ENCODE measurements around the gene SNN. TPM values are rescaled to one million over a fixed set of nuclear protein-coding genes. Genes with fewer than 3 reads are reported as not detected.

Gene SNN
- total RNA-seq, 6 experiments from 2014 or later, result 3.5 to 7.9 (median 5.6) TPM

GRCh38 chr16:11682655-11683096, 14.4 kb downstream of the SNN start:
- Histone ChIP-seq H3K36me3 (peaks cover 10 to 77% (median 42%) of the 10 kb centered on the region in 4 donors), H3K9me3 (no peaks in the 10 kb centered on the region), H3K4me1 (peaks cover 0 to 22% (median 0%) of the 10 kb centered on the region in 4 donors), H3K27me3 (no peaks in the 10 kb centered on the region), H3K27ac (no peak overlapping the region), H3K4me3 (no peak overlapping the region)
- TF ChIP-seq, protein P1, sequence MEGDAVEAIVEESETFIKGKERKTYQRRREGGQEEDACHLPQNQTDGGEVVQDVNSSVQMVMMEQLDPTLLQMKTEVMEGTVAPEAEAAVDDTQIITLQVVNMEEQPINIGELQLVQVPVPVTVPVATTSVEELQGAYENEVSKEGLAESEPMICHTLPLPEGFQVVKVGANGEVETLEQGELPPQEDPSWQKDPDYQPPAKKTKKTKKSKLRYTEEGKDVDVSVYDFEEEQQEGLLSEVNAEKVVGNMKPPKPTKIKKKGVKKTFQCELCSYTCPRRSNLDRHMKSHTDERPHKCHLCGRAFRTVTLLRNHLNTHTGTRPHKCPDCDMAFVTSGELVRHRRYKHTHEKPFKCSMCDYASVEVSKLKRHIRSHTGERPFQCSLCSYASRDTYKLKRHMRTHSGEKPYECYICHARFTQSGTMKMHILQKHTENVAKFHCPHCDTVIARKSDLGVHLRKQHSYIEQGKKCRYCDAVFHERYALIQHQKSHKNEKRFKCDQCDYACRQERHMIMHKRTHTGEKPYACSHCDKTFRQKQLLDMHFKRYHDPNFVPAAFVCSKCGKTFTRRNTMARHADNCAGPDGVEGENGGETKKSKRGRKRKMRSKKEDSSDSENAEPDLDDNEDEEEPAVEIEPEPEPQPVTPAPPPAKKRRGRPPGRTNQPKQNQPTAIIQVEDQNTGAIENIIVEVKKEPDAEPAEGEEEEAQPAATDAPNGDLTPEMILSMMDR (IDR thresholded peaks at IDR 0.05), result no peak
- no peak for TF ChIP-seq POLR2A (IDR thresholded peaks at IDR 0.05)
- 66% methylated on average over 5 of the region's 5 CpGs for whole genome bisulfite sequencing (ENCODE audit: insufficient coverage, low coverage, low lambda C conversion rate, missing lambda C conversion rate)
- intact Hi-C loops (cut with DNase I), result no loop called here
- DNase-seq (no peak), ATAC-seq (no peak)

GRCh38 chr16:11683145-11683544, 14.9 kb downstream of the SNN start:
- DNase-seq, result peak in 1 of 3 donors; percentile 27
- no peaks in the 10 kb centered on the region for H3K27me3 ChIP-seq
- WGBS (ENCODE audit: insufficient coverage, low coverage, low lambda C conversion rate, missing lambda C conversion rate), result 92% methylated on average over 11 of the region's 11 CpGs
- no peaks in the 10 kb centered on the region for H3K9me3 ChIP-seq
- peaks cover 14 to 77% (median 47%) of the 10 kb centered on the region in 4 donors for H3K36me3 ChIP-seq
- no peak for ATAC-seq
- H3K4me1 ChIP-seq, result peaks cover 0 to 18% (median 0%) of the 10 kb centered on the region in 4 donors
- H3K27ac ChIP-seq, result no peak overlapping the region
- H3K4me3 ChIP-seq, result no peak overlapping the region
- intact Hi-C loops (cut with DNase I), result no loop called here
- TF ChIP-seq, protein P1 (IDR thresholded peaks at IDR 0.05), result no peak
- no peak for TF ChIP-seq POLR2A (IDR thresholded peaks at IDR 0.05)

DNA sequence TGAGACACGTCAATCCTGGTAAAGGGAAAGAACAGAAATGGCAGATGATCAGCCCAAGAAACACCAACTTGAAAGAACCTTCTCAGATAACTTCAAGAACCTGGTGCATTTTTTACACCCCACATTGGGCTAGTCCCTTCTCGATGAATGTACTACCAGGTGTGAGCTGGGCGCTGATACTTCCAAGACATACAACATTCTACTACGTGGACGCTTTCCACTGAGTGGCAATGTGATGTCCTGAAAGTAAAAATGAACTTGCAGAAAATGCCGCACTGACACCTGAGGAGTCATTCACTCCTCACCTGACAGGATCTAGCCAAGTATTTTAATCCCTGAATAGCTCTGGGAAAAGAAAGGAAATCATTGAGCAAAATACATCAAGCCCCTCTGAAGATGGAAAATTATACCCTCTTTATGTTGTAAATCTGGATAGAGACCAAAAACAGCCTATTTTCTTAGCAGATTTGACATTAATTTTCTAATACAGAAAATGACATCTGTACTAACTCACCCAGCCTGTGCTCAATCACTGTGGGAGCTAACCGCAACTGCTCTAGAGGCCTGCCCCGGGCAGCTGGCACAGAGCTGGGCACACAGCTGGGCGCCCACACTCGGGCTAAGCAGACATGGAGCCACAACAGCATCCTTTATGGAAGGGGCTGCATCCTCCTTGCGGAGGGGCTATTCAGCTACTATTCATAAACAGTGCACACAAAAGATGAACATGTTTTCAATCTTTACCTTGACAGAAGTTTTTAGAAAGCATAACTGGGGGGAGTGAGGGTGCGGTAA, 16.2 kb downstream of the SNN start:
- TF ChIP-seq POLR2A (IDR thresholded peaks at IDR 0.05), result no peak
- TF ChIP-seq, protein P1 (IDR thresholded peaks at IDR 0.05), result no peak
- Histone ChIP-seq H3K4me3 (no peak overlapping the region), H3K27me3 (no peaks in the 10 kb centered on the region), H3K9me3 (no peaks in the 10 kb centered on the region), H3K27ac (no peak overlapping the region), H3K36me3 (peaks cover 9 to 76% (median 43%) of the 10 kb centered on the region in 4 donors), H3K4me1 (peaks cover 0 to 11% (median 0%) of the 10 kb centered on the region in 4 donors)
- no peak for ATAC-seq
- DNase-seq, result peak in 1 of 3 donors; percentile 37
- intact Hi-C loops (cut with DNase I), result no loop called here
- 93% methylated on average over 10 of the region's 12 CpGs for WGBS (ENCODE audit: insufficient coverage, low coverage, low lambda C conversion rate, missing lambda C conversion rate)

DNA sequence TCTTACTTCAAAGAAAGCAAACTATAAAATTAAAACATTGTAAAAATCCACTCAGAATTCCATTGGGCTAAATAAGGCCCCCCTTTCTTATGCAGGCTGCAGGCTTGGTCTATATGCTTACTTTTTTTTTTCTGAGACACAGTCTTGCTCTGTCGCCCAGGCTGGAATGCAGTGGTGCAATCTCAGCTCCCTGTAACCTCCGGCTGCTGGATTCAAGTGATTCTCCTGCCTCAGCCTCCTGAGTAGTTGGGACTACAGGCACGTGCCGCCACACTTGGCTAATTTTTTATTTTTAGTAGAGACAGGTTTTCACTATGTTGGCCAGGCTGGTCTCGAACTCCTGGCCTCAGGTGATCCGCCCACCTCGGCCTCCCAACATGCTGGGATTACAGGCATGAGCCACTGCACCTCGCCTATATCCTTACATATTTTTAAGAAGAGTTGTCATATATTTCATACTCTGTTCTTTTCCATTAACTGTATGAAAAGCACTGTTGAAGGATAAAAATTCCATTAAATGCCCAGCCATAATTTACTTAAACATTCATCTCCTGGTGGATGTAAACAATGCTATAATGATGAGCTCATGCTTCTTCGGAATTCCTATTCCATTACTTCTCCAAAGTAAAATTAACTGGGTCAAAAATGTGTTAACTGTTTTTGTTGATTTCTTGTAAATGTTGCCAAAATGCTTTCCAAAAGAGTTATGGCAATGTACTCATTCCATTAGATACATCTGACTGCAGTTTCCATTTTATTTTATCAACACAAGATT, 17.8 kb downstream of the SNN start:
- intact Hi-C loops (cut with DNase I), result no loop called here
- Histone ChIP-seq H3K4me3 (no peak overlapping the region), H3K9me3 (no peaks in the 10 kb centered on the region), H3K36me3 (peaks cover 9 to 69% (median 38%) of the 10 kb centered on the region in 4 donors), H3K27me3 (no peaks in the 10 kb centered on the region), H3K4me1 (peaks cover 0 to 19% (median 0%) of the 10 kb centered on the region in 4 donors), H3K27ac (no peak overlapping the region)
- no peak for TF ChIP-seq POLR2A (IDR thresholded peaks at IDR 0.05)
- TF ChIP-seq, protein P1 (IDR thresholded peaks at IDR 0.05), result no peak
- DNase-seq, result peak in 1 of 3 donors; percentile 30
- no peak for ATAC-seq
- WGBS (ENCODE audit: insufficient coverage, low coverage, low lambda C conversion rate, missing lambda C conversion rate), result 81% methylated on average over 9 of the region's 9 CpGs
